A673 (cell line): ENCODE data around the gene AOPEP. TPM values are rescaled to one million over a fixed set of nuclear protein-coding genes. Genes with fewer than 3 reads are reported as not detected.

ENCODE experiments used
- BruUV-seq: library from RNA; stranded (reverse); fragments of 400-500 nt; replicated peaks from 2 replicates; lab custom pipeline; 2021; lab: Mats Ljungman, UMichigan
- CTCF ChIA-PET: fragments of 300-600 bp; sonication (Branson Sonifier 250); formaldehyde crosslinking; loops from one replicate; lab custom pipeline; 2022; ENCODE audit warnings: antibody characterized with exemption; lab: Charles Lee
- POLR2A ChIA-PET: fragments of 300-600 bp; sonication (Branson Sonifier 250); formaldehyde crosslinking; loops from one replicate; lab custom pipeline; 2022; ENCODE audit warnings: antibody characterized with exemption; ENCODE audit not compliant: low non-redundant PET; lab: Charles Lee
- DNase-seq: peaks from one replicate; pipeline ENCODE4 v3.0.0-alpha.2; 2015; ENCODE audit warnings: low spot score
- H3K27ac ChIP-seq: fragments of 200-600 bp; sonication (generic); 2 replicates; pipeline ENCODE4 v1.5.1; 2016; ENCODE audit warnings: mixed run types, low read depth, mild to moderate bottlenecking, mixed read lengths, antibody characterized with exemption, low read length; ENCODE audit not compliant: poor library complexity, severe bottlenecking
- H3K27me3 ChIP-seq: fragments of 200-600 bp; sonication (generic); replicated peaks from 2 replicates; pipeline ENCODE4 v1.6.1; 2017; ENCODE audit warnings: mixed run types, low read depth, mild to moderate bottlenecking, mixed read lengths, antibody characterized with exemption, low read length; ENCODE audit not compliant: insufficient read depth, poor library complexity
- H3K36me3 ChIP-seq: fragments of 200-600 bp; sonication (generic); 2 replicates; pipeline ENCODE4 v1.6.1; 2016; ENCODE audit warnings: mixed run types, mild to moderate bottlenecking, mixed read lengths, antibody characterized with exemption, low read length; ENCODE audit not compliant: insufficient read depth, poor library complexity, severe bottlenecking
- H3K4me1 ChIP-seq: fragments of 200-600 bp; sonication (generic); 2 replicates; pipeline ENCODE4 v1.6.1; 2017; ENCODE audit warnings: mixed run types, mild to moderate bottlenecking, mixed read lengths, antibody characterized with exemption, low read length; ENCODE audit not compliant: insufficient read depth, poor library complexity, severe bottlenecking
- H3K4me3 ChIP-seq: fragments of 200-600 bp; sonication (generic); 2 replicates; pipeline ENCODE4 v1.5.1; 2016; ENCODE audit warnings: low read depth, mixed run types, mild to moderate bottlenecking, mixed read lengths, low read length; ENCODE audit not compliant: poor library complexity, severe bottlenecking
- H3K9me3 ChIP-seq: fragments of 200-600 bp; sonication (generic); 2 replicates; pipeline ENCODE4 v1.6.1; 2016; ENCODE audit warnings: mixed run types, low read depth, mild to moderate bottlenecking, mixed read lengths, antibody characterized with exemption, low read length; ENCODE audit not compliant: poor library complexity, severe bottlenecking
- CTCF ChIP-seq: fragments of 300-800, 200-600 bp; sonication (generic); conservative IDR thresholded peaks from 2 replicates; pipeline ENCODE4 v1.5.1; 2017; ENCODE audit warnings: low read depth, mild to moderate bottlenecking, antibody characterized with exemption, low read length, moderate library complexity, mixed read lengths
- EZH2 ChIP-seq: fragments of 200-600 bp; sonication (generic); IDR thresholded peaks from 2 replicates; pipeline ENCODE4 v1.6.1; 2017; ENCODE audit warnings: borderline replicate concordance, low read depth, mild to moderate bottlenecking, mixed read lengths, antibody characterized with exemption, low read length; ENCODE audit not compliant: poor library complexity, severe bottlenecking
- intact Hi-C: fragments of 100-400 bp; cut with micrococcal nuclease; formaldehyde crosslinking; loops from one replicate; pipeline ENCODE4 v1.10.0; 2022; ENCODE audit not compliant: unreplicated experiment
- total RNA-seq: library from RNA; stranded (reverse); gene quantifications from 2 replicates; pipeline ENCODE4 v1.2.3, GENCODE V29; 2021

AOPEP gene
- total RNA-seq, 1 experiment from 2014 or later = 17.5 TPM

- ChIA-PET CTCF (no interaction called here), POLR2A (no interaction called here)
- intact Hi-C loops = no loop called here
- no peaks in the 10 kb centered on the region for H3K9me3 ChIP-seq
- no peaks in the 10 kb centered on the region for H3K27me3 ChIP-seq
- no peak for TF ChIP-seq EZH2
- TF ChIP-seq CTCF = no peak
- no peak overlapping the region for H3K27ac ChIP-seq
- no TSS peak for BruUV-seq
- H3K36me3 ChIP-seq = no peaks in the 10 kb centered on the region
- no peak overlapping the region for H3K4me3 ChIP-seq
- DNase-seq = no peak
- peaks cover 3% of the 10 kb centered on the region for H3K4me1 ChIP-seq
These were observed 265.7 kb downstream of the AOPEP start for GRCh38 chr9:94991961-94992907.

- Histone ChIP-seq H3K36me3 (no peaks in the 10 kb centered on the region), H3K4me3 (no peak overlapping the region), H3K27ac (no peak overlapping the region), H3K4me1 (peaks cover 3% of the 10 kb centered on the region), H3K27me3 (no peaks in the 10 kb centered on the region), H3K9me3 (no peaks in the 10 kb centered on the region)
- intact Hi-C loops = no loop called here
- no peak for DNase-seq
- no peak for TF ChIP-seq CTCF
- no peak for TF ChIP-seq EZH2
- POLR2A ChIA-PET = no interaction called here
- CTCF ChIA-PET = no interaction called here
- no TSS peak for BruUV-seq
These were observed 266.8 kb downstream of the AOPEP start for GRCh38 chr9:94993160-94993820.

GRCh38 chr9:94993821-94994165 lies 267.3 kb downstream of the AOPEP start:
- H3K36me3 ChIP-seq = no peaks in the 10 kb centered on the region
- peaks cover 3% of the 10 kb centered on the region for H3K4me1 ChIP-seq
- H3K27ac ChIP-seq = no peak overlapping the region
- intact Hi-C loops = no loop called here
- TF ChIP-seq EZH2 (no peak), CTCF (no peak)
- H3K4me3 ChIP-seq = no peak overlapping the region
- no peak for DNase-seq
- CTCF ChIA-PET = no interaction called here
- H3K9me3 ChIP-seq = no peaks in the 10 kb centered on the region
- BruUV-seq = no TSS peak
- POLR2A ChIA-PET = no interaction called here
- H3K27me3 ChIP-seq = no peaks in the 10 kb centered on the region
